Esophagus muscularis mucosa (tissue), 4 donors: ENCODE data around the gene ITPRIPL2.

Experiments used
- EP300 ChIP-seq: sonication (generic); formaldehyde crosslinking; IDR thresholded peaks from one replicate; pipeline ENCODE4 v1.6.1; 2017; ENCODE audit warnings: antibody characterized with exemption
- POLR2A ChIP-seq: fragments of 450-650 bp; IDR thresholded peaks from one replicate; pipeline ENCODE4 v1.6.1; 2017; ENCODE audit warnings: antibody characterized with exemption, moderate library complexity, mild to moderate bottlenecking, low read depth
- TF ChIP-seq, protein P1 (sequence below), 3 experiments: fragments of 200-600 bp in 2 of 3; fragments of 450-650 bp in 1 of 3; sonication (generic) in 2 of 3; IDR thresholded peaks; one replicate each; pipeline ENCODE4 v1.5.1; 2017 to 2019; ENCODE audit warnings: antibody characterized with exemption in 3 of 3, mild to moderate bottlenecking in 2 of 3, moderate library complexity in 1 of 3

DNA sequence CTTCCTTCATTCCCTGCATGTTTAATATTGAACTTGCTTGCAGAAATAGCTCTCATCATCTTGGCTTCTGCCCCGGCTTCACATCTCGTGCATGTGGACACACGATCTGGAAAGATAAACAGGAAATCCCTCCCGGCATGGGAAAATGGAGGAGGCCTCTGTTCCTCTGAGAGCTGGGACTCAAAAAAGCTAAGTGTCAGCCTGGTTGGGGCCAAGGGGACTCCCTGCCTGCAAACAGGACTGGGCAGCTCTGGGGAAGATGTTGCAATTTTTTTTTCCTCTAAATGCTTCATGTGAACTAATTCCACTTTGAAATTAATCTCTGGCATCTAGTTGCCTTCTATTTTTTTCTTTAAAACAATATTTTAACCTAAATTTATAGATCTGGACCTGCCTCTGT, 24.8 kb downstream of the ITPRIPL2 start:
- TF ChIP-seq POLR2A (no peak), EP300 (no peak)
- TF ChIP-seq, protein P1, sequence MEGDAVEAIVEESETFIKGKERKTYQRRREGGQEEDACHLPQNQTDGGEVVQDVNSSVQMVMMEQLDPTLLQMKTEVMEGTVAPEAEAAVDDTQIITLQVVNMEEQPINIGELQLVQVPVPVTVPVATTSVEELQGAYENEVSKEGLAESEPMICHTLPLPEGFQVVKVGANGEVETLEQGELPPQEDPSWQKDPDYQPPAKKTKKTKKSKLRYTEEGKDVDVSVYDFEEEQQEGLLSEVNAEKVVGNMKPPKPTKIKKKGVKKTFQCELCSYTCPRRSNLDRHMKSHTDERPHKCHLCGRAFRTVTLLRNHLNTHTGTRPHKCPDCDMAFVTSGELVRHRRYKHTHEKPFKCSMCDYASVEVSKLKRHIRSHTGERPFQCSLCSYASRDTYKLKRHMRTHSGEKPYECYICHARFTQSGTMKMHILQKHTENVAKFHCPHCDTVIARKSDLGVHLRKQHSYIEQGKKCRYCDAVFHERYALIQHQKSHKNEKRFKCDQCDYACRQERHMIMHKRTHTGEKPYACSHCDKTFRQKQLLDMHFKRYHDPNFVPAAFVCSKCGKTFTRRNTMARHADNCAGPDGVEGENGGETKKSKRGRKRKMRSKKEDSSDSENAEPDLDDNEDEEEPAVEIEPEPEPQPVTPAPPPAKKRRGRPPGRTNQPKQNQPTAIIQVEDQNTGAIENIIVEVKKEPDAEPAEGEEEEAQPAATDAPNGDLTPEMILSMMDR (IDR thresholded peaks at IDR 0.05): no peak
